Common myeloid progenitor, CD34-positive (primary cell): ENCODE results near the gene TBC1D7.

Experiments
- CTCF ChIA-PET: fragments of 350-600 bp; sonication (Branson Sonifier 250); formaldehyde crosslinking; loops from one replicate; lab custom pipeline; 2021; ENCODE audit warnings: antibody characterized with exemption; lab: Charles Lee
- POLR2A ChIA-PET: fragments of 350-600 bp; sonication (Branson Sonifier 250); formaldehyde crosslinking; loops from one replicate; lab custom pipeline; 2021; ENCODE audit warnings: antibody characterized with exemption; lab: Charles Lee
- DNase-seq, 3 donors: peaks; one replicate each; pipeline versions ENCODE4 v3.0.0 to v3.0.0-alpha.2; 2013
- H3K27ac ChIP-seq, 2 experiments: 1 replicate in 1 of 2; 2 replicates in 1 of 2; pipeline ENCODE4 v1.7.0; 2013; ENCODE audit warnings: inconsistent platforms in 2 of 2, low read length in 2 of 2, mild to moderate bottlenecking in 2 of 2, low read depth in 1 of 2, moderate library complexity in 1 of 2; ENCODE audit not compliant: severe bottlenecking in 2 of 2, insufficient read depth in 1 of 2, poor library complexity in 1 of 2
- H3K27me3 ChIP-seq, 5 experiments: replicated peaks in 2 of 5; 1 replicate in 3 of 5; 2 replicates in 2 of 5; pipeline versions ENCODE4 v1.6.1 to v1.7.0; 2013; ENCODE audit warnings: low read length in 4 of 5, mild to moderate bottlenecking in 2 of 5, moderate library complexity in 2 of 5, inconsistent platforms in 1 of 5; ENCODE audit not compliant: insufficient read depth in 5 of 5, control insufficient read depth in 4 of 5
- H3K36me3 ChIP-seq, 4 experiments: 1 replicate in 2 of 4; 2 replicates in 2 of 4; pipeline versions ENCODE4 v1.6.1 to v1.7.0; 2013; ENCODE audit warnings: low read length in 3 of 4, control low read depth in 1 of 4, mild to moderate bottlenecking in 1 of 4; ENCODE audit not compliant: control insufficient read depth in 4 of 4, insufficient read depth in 4 of 4
- H3K4me1 ChIP-seq, 4 experiments: 1 replicate in 3 of 4; 2 replicates in 1 of 4; pipeline versions ENCODE4 v1.6.1 to v1.7.1; 2013; ENCODE audit warnings: low read length in 3 of 4, mild to moderate bottlenecking in 3 of 4, control low read depth in 1 of 4, inconsistent platforms in 1 of 4, moderate library complexity in 1 of 4; ENCODE audit not compliant: control insufficient read depth in 4 of 4, insufficient read depth in 4 of 4; ENCODE audit errors: control extremely low read depth in 1 of 4
- H3K4me3 ChIP-seq, 7 experiments: 1 replicate in 4 of 7; 2 replicates in 3 of 7; pipeline versions ENCODE4 v1.5.1 to v1.7.0; 2013; ENCODE audit warnings: mild to moderate bottlenecking in 7 of 7, low read length in 6 of 7, moderate library complexity in 6 of 7, inconsistent platforms in 2 of 7, low read depth in 2 of 7, control low read depth in 1 of 7; ENCODE audit not compliant: insufficient read depth in 4 of 7, control insufficient read depth in 1 of 7; ENCODE audit errors: extremely low read depth in 1 of 7
- H3K9me3 ChIP-seq, 5 experiments: 1 replicate in 4 of 5; 2 replicates in 1 of 5; pipeline versions ENCODE4 v1.6.1 to v1.7.1; 2013; ENCODE audit warnings: low read length in 4 of 5, mild to moderate bottlenecking in 2 of 5, inconsistent platforms in 1 of 5, low read depth in 1 of 5, moderate library complexity in 1 of 5; ENCODE audit not compliant: control insufficient read depth in 4 of 5, insufficient read depth in 2 of 5; ENCODE audit errors: control extremely low read depth in 1 of 5
- WGBS: methylation state at CpG from one replicate; pipeline ENCODE4 v1.1.5; 2013; ENCODE audit not compliant: insufficient coverage; 5-methylcytosine and 5-hydroxymethylcytosine counted together

The TBC1D7 gene

DNA sequence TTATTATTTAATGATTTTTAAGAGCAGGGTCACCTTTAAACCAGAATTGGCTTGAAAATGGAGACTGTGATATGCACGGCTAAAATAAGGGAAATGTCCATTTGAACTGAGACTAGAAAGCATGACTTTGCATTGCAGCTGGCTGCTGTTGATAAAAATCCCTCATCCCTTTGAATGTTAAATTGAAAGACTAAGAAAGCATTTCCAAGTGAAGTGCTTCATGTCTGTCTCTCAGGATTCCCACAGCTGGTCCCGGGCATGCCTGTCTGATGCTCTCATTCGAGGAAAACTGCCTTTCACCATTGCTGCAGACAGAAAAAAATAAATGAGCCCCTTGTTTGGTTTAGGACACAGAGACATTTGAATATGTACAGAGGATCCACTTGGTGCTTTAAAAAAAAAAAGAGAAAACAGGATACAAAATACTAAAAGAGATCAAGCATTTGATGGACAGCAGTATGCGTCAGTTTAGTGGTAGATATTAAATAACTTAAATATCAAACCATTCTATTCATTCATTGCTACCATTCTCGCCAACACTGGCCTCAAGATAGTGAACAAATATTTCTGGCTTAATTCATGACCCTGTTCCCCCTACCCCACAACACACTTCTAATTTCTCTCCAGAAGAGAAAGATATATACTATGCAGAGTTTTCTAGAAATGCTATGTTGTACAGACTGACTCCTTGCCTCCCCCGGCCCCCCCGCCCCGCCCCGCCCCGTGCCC lies 55.0 kb downstream of the TBC1D7 start:
- 3% methylated on average over 6 of the region's 10 CpGs for WGBS
- CTCF ChIA-PET: interaction anchor here (0.6 to 2.4 kb wide), 10 partner anchors 12 to 81 kb away, joined by 3 to 12 read pairs (median 4); partner anchors contain the start of gene TBC1D7

DNA sequence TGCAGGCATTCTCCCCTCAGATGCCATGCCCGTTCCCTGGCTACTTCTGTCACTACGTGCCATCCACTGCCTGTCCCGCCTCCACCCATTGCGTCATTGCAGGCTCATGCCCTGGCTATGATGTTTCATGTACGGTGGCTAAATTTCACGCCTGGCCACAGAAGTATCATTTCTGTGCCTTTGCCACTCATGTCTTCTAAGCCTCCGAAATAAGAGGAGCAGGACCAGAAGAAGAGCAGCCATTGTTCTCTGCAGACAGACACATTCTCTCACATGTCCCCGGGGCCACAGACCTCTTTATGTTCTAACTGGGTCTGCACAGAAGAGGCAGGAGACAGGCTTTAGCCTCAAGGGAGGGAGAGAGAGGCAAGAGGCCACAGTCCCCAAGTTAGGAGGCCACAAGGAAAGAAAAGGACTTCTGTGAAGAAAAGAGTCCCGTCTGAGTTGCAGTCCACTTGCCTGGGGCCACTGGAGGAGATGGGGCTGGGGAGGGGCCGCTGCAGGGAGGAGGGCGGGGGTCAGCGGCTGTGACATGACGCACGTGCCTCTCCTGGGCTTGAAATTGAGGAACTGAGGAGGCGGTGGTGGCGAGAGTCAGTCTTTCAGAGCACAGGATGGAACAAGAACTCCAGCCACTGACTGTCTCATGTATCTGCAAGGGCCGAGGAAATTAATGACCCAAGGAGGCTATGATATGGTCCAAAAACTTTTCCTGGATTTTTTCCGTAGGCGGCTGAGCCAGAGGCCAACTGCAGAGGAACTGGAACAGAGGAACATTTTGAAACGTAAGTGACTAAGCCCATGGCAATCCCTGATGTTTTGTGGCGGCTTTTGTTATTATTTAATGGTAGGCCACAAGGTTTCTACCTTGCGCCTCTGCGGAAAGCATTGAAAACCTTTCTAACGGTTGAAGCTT lies 55.9 kb downstream of the TBC1D7 start:
- DNase-seq: peak; percentile 71 to 85 (median 78)
- ChIA-PET CTCF (interaction anchor here (0.6 to 1.1 kb wide), 5 partner anchors 12 to 77 kb away, joined by 3 to 4 read pairs (median 4); no protein-coding TSS in a partner anchor), POLR2A (interaction anchor here (0.8 kb wide), 1 partner anchor 10 kb away, joined by 3 read pairs; no protein-coding TSS in a partner anchor)
- peaks cover 0 to 18% (median 4%) of the 10 kb centered on the region in 4 experiments for H3K36me3 ChIP-seq
- H3K4me1 ChIP-seq: peaks cover 16 to 66% (median 56%) of the 10 kb centered on the region in 4 experiments
- peak overlapping the region in 6 of 7 experiments; percentile 71 to 94 (median 86) for H3K4me3 ChIP-seq
- H3K27me3 ChIP-seq: no peaks in the 10 kb centered on the region
- 28% methylated on average over 22 of the region's 24 CpGs for WGBS
- H3K27ac ChIP-seq: peak overlapping the region; percentile 92 to 95
- H3K9me3 ChIP-seq: no peaks in the 10 kb centered on the region

More for the DNA sequence above, 55.0 kb downstream of the TBC1D7 start:
- Histone ChIP-seq H3K4me3 (peak overlapping the region in 6 of 7 experiments; percentile 71 to 94 (median 86)), H3K27me3 (no peaks in the 10 kb centered on the region), H3K9me3 (no peaks in the 10 kb centered on the region), H3K36me3 (peaks cover 0 to 28% (median 11%) of the 10 kb centered on the region in 4 experiments), H3K4me1 (peaks cover 16 to 76% (median 61%) of the 10 kb centered on the region in 4 experiments), H3K27ac (peak overlapping the region; percentile 92 to 95)
- DNase-seq: peak in 2 of 3 donors; percentile 53 to 66
- POLR2A ChIA-PET: interaction anchor here (0.8 kb wide), 1 partner anchor 9 kb away, joined by 3 read pairs; no protein-coding TSS in a partner anchor

DNA sequence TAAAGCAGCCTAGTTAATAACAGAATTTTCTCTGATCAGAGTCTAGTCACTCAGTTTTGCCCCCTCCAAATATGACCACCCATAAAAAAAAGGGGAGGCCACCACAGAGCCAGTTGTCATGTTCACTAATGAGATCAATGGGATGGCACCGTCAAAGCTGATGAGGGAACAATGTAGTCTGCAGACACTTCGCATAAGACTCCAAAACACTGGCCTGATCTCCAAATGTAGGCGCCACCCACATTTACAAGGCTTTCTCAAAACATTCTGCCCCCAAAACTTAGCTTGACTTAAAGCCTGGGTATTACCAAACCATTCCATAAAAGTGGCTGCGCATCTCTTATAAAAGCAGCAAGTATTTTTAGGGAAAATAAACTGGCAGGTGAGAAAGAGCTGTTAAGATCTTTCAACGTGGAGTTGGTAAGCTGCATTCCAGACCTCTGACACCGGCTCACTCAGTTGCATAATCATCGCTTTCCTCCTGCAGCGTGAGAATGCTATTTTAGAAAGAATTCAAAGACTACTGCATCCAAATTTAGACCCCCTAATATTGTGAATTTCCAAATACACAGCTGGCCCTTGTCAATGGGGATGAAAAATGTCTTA lies 59.3 kb downstream of the TBC1D7 start:
- H3K27ac ChIP-seq: no peak overlapping the region
- peaks cover 11 to 35% (median 29%) of the 10 kb centered on the region in 4 experiments for H3K4me1 ChIP-seq
- DNase-seq: peak in 2 of 3 donors; percentile 32 to 42
- H3K4me3 ChIP-seq: no peak overlapping the region
- WGBS: 48% methylated on average over 5 of the region's 8 CpGs
- H3K27me3 ChIP-seq: no peaks in the 10 kb centered on the region
- ChIA-PET POLR2A (interaction anchor here (0.7 to 1.0 kb wide), 2 partner anchors 9 to 60 kb away, joined by 4 read pairs; partner anchors contain the start of gene TBC1D7), CTCF (interaction anchor here (0.9 to 1.7 kb wide), 5 partner anchors 10 to 74 kb away, joined by 3 to 7 read pairs (median 4); no protein-coding TSS in a partner anchor)
- H3K36me3 ChIP-seq: peaks cover 4 to 20% (median 9%) of the 10 kb centered on the region in 4 experiments
- H3K9me3 ChIP-seq: peaks cover 0 to 8% (median 0%) of the 10 kb centered on the region in 5 experiments

DNA sequence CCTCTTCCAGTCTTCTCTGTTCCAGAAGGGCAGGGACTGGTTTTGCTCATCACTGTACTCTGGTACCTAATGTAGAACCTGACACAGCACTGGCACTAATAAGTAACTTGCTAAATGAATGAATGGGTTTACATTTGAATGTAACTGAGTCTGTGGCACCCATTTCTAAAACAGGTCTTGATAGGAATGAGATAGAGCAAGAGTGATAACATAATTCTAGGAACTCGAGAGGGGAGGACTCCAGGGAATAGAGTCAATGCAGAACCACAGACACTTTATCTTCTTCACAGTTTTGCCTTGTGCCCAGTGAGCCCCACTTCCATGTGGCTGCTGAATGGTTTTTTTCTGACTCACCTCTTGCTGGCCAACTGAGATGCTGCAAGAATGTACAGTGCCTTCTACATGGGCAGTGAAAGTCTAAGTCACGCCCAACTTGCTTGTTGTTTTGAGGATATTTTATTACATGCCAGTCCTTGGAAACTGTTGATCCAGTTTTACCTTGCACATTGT lies 61.1 kb downstream of the TBC1D7 start:
- no peak overlapping the region for H3K4me3 ChIP-seq
- peaks cover 0 to 8% (median 0%) of the 10 kb centered on the region in 5 experiments for H3K9me3 ChIP-seq
- CTCF ChIA-PET: no interaction called here
- peaks cover 7 to 31% (median 19%) of the 10 kb centered on the region in 4 experiments for H3K4me1 ChIP-seq
- H3K36me3 ChIP-seq: peaks cover 5 to 19% (median 9%) of the 10 kb centered on the region in 4 experiments
- POLR2A ChIA-PET: no interaction called here
- H3K27me3 ChIP-seq: no peaks in the 10 kb centered on the region
- no peak for DNase-seq
- no peak overlapping the region for H3K27ac ChIP-seq
- WGBS: 100% methylated on average over 2 of the region's 2 CpGs

DNA sequence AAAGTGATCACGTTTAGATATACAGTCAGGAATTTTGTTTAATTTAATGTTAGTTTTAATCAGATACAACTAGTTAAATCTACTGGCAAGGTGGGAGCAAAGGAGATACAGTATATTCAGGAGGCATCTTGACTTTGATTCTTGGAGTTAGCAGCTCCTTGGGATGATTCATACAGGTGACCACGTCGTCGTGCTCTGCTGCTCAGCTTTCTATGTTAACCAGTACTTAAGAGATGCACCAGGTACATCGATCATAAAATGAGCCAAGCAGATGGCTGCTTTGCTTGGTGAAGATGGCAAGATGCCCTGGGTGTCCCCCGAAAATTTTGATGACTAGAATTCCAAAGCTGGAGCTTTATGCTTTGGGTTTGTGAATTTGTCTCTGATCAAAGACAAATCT lies 64.7 kb downstream of the TBC1D7 start:
- WGBS: 95% methylated on average over 4 of the region's 6 CpGs
- no peak for DNase-seq
- Histone ChIP-seq H3K36me3 (peaks cover 5 to 20% (median 9%) of the 10 kb centered on the region in 4 experiments), H3K27ac (no peak overlapping the region), H3K4me3 (no peak overlapping the region), H3K27me3 (no peaks in the 10 kb centered on the region), H3K4me1 (peaks cover 16 to 40% (median 20%) of the 10 kb centered on the region in 4 experiments), H3K9me3 (peaks cover 0 to 8% (median 0%) of the 10 kb centered on the region in 5 experiments)
- ChIA-PET CTCF (interaction anchor here (0.6 to 1.1 kb wide), 3 partner anchors 13 to 71 kb away, joined by 3 to 5 read pairs (median 3); no protein-coding TSS in a partner anchor), POLR2A (no interaction called here)
